ENCODE measurements around the gene ACVRL1.

Gene ACVRL1

GRCh38 chr12:51907083-51907855 lies at the start of gene ACVRL1:
ACVRL1 (plus strand) TSS chr12:51907504; CDS start chr12:51912475, 4,971 bp downstream.
- DNase-seq (ENCODE audit: low read depth): no peak

GRCh38 chr12:51860986-51861385 lies 46.3 kb upstream of the ACVRL1 start:
- no peak for DNase-seq (ENCODE audit: low read depth)

GRCh38 chr12:51862947-51863346 lies 44.4 kb upstream of the ACVRL1 start:
- no peak for DNase-seq (ENCODE audit: low read depth)

- no peak for DNase-seq (ENCODE audit: low read depth)
Measured at GRCh38 chr12:51863363-51863932, 43.9 kb upstream of the ACVRL1 start.

GRCh38 chr12:51863933-51864832 lies 43.1 kb upstream of the ACVRL1 start:
- no peak for DNase-seq (ENCODE audit: low read depth)

- DNase-seq (ENCODE audit: low read depth): no peak
Measured at GRCh38 chr12:51864833-51865670, 42.3 kb upstream of the ACVRL1 start.

- DNase-seq (ENCODE audit: low read depth): no peak
Measured at GRCh38 chr12:51865757-51866270, 41.5 kb upstream of the ACVRL1 start.

GRCh38 chr12:51866324-51866723 lies 41.0 kb upstream of the ACVRL1 start:
- no peak for DNase-seq (ENCODE audit: low read depth)

- no peak for DNase-seq (ENCODE audit: low read depth)
Measured at GRCh38 chr12:51866762-51867161, 40.5 kb upstream of the ACVRL1 start.

GRCh38 chr12:51867371-51867770 lies 39.9 kb upstream of the ACVRL1 start:
- DNase-seq (ENCODE audit: low read depth): no peak

GRCh38 chr12:51867796-51868428 lies 39.4 kb upstream of the ACVRL1 start:
- DNase-seq (ENCODE audit: low read depth): no peak

- no peak for DNase-seq (ENCODE audit: low read depth)
Measured at GRCh38 chr12:51868821-51869495, 38.3 kb upstream of the ACVRL1 start.

GRCh38 chr12:51869496-51869865 lies 37.8 kb upstream of the ACVRL1 start:
- no peak for DNase-seq (ENCODE audit: low read depth)

GRCh38 chr12:51869931-51870330 lies 37.4 kb upstream of the ACVRL1 start:
- DNase-seq (ENCODE audit: low read depth): no peak

GRCh38 chr12:51870504-51870903 lies 36.8 kb upstream of the ACVRL1 start:
- no peak for DNase-seq (ENCODE audit: low read depth)

- no peak for DNase-seq (ENCODE audit: low read depth)
Measured at GRCh38 chr12:51871126-51871525, 36.2 kb upstream of the ACVRL1 start.

- no peak for DNase-seq (ENCODE audit: low read depth)
Measured at GRCh38 chr12:51871918-51872688, 35.2 kb upstream of the ACVRL1 start.

GRCh38 chr12:51872689-51872981 lies 34.7 kb upstream of the ACVRL1 start:
- no peak for DNase-seq (ENCODE audit: low read depth)

GRCh38 chr12:51873251-51873994 lies 33.9 kb upstream of the ACVRL1 start:
- DNase-seq (ENCODE audit: low read depth): no peak

Measured in HS-5 (cell line).